Measurements from ENCODE around the gene SETD6.

The SETD6 gene, protein sequence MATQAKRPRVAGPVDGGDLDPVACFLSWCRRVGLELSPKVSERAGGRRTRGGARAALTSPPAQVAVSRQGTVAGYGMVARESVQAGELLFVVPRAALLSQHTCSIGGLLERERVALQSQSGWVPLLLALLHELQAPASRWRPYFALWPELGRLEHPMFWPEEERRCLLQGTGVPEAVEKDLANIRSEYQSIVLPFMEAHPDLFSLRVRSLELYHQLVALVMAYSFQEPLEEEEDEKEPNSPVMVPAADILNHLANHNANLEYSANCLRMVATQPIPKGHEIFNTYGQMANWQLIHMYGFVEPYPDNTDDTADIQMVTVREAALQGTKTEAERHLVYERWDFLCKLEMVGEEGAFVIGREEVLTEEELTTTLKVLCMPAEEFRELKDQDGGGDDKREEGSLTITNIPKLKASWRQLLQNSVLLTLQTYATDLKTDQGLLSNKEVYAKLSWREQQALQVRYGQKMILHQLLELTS

DNA sequence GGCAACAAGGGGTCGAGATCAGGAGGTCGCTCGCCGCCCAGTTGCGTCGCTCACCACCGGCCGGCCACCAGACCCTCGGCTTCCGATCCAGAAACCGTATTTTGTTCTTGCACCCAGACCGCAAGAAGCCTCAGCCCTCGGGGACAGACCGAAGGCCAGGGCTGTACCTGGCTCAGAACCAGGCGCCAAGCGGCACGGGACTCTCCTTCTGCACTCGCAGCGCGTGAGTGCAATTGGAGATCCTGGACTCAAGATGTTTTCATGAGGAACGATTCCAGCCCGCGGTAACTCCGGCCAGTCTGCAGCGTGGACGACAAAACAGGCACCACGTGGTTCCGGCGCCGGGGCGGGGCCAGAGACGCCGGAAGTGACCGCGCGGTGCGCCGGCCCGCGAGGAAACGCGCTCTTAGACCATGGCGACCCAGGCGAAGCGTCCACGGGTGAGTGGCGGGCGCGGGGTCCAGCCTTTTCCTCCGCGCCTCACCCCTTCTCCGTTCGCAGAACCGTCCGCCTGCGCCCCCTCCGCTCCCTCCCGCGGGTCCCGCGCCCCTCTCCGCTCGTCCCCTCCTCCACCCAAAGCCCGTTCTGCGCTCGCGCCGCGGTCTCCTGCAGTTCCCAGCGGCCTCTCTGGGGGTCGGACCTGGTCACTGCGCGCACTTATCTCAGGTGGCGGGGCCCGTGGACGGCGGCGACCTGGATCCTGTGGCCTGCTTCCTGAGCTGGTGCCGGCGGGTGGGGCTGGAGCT lies at the start of gene SETD6:
SETD6 (plus strand) TSS at position 393 of the 746 bp plus-strand sequence; CDS start at position 414, 21 bp downstream.
- Histone ChIP-seq H3K36me3 (ENCODE audit: control insufficient read depth in 2 of 2, insufficient read depth in 1 of 2, low read length in 2 of 2) (peaks cover 11 to 42% of the 10 kb centered on the region in 2 experiments), H3K4me3 (ENCODE audit: low read depth, low read length) (peak within 1 kb of the TSS; percentile 78), H3K9me3 (ENCODE audit: control insufficient read depth, insufficient read depth, low read depth, low read length) (no peaks in the 10 kb centered on the region), H3K4me1 (ENCODE audit: control insufficient read depth, insufficient read depth, low read length) (peaks cover 4% of the 10 kb centered on the region; the same call in 1 of the 2 replicates), H3K27ac (ENCODE audit: extremely low read depth, low read depth, low read length) (peak within 1 kb of the TSS; percentile 83)
- ChIA-PET POLR2A (interaction anchor here (0.6 kb wide), 2 partner anchors 57 to 137 kb away, joined by 3 to 4 read pairs; no protein-coding TSS in a partner anchor), CTCF (interaction anchor here (0.6 to 2.6 kb wide), 7 partner anchors 42 to 241 kb away, joined by 3 to 10 read pairs (median 4); no protein-coding TSS in a partner anchor)
- 0 out of 2 replicates have a peak, but pooled peaks have one; percentile 13 for TF ChIP-seq SCRT2 (tag by site-specific recombination; IDR thresholded peaks at IDR 0.05)
- peak; percentile 23; the same call in 1 of the 2 replicates for TF ChIP-seq BCL11A (tag by site-specific recombination; IDR thresholded peaks at IDR 0.05; ENCODE audit: low read depth)
- 0 out of 2 replicates have a peak, but pooled peaks have one; percentile 52 for TF ChIP-seq ZFP69B (tag by site-specific recombination; IDR thresholded peaks at IDR 0.05)
- peak; percentile 74 for TF ChIP-seq KLF16 (tag by site-specific recombination; IDR thresholded peaks at IDR 0.05)
- peak; percentile 90 for TF ChIP-seq ZNF600 (tag by site-specific recombination; IDR thresholded peaks at IDR 0.05)
- no peak for TF ChIP-seq ZNF404 (tag by site-specific recombination; IDR thresholded peaks at IDR 0.05)
- no peak for TF ChIP-seq ZNF302 (tag by site-specific recombination; IDR thresholded peaks at IDR 0.05; ENCODE audit: low read depth)
- TF ChIP-seq, protein P1, sequence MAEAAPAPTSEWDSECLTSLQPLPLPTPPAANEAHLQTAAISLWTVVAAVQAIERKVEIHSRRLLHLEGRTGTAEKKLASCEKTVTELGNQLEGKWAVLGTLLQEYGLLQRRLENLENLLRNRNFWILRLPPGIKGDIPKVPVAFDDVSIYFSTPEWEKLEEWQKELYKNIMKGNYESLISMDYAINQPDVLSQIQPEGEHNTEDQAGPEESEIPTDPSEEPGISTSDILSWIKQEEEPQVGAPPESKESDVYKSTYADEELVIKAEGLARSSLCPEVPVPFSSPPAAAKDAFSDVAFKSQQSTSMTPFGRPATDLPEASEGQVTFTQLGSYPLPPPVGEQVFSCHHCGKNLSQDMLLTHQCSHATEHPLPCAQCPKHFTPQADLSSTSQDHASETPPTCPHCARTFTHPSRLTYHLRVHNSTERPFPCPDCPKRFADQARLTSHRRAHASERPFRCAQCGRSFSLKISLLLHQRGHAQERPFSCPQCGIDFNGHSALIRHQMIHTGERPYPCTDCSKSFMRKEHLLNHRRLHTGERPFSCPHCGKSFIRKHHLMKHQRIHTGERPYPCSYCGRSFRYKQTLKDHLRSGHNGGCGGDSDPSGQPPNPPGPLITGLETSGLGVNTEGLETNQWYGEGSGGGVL (tag by site-specific recombination; IDR thresholded peaks at IDR 0.05) = peak; percentile 69
- TF ChIP-seq ZNF48 (tag by site-specific recombination; IDR thresholded peaks at IDR 0.05) = no peak
- TF ChIP-seq ZNF843 (tag by site-specific recombination; IDR thresholded peaks at IDR 0.05) = peak; percentile 50
- peak; percentile 77 for TF ChIP-seq SP2 (tag by site-specific recombination; IDR thresholded peaks at IDR 0.05)
- TF ChIP-seq, protein P2, sequence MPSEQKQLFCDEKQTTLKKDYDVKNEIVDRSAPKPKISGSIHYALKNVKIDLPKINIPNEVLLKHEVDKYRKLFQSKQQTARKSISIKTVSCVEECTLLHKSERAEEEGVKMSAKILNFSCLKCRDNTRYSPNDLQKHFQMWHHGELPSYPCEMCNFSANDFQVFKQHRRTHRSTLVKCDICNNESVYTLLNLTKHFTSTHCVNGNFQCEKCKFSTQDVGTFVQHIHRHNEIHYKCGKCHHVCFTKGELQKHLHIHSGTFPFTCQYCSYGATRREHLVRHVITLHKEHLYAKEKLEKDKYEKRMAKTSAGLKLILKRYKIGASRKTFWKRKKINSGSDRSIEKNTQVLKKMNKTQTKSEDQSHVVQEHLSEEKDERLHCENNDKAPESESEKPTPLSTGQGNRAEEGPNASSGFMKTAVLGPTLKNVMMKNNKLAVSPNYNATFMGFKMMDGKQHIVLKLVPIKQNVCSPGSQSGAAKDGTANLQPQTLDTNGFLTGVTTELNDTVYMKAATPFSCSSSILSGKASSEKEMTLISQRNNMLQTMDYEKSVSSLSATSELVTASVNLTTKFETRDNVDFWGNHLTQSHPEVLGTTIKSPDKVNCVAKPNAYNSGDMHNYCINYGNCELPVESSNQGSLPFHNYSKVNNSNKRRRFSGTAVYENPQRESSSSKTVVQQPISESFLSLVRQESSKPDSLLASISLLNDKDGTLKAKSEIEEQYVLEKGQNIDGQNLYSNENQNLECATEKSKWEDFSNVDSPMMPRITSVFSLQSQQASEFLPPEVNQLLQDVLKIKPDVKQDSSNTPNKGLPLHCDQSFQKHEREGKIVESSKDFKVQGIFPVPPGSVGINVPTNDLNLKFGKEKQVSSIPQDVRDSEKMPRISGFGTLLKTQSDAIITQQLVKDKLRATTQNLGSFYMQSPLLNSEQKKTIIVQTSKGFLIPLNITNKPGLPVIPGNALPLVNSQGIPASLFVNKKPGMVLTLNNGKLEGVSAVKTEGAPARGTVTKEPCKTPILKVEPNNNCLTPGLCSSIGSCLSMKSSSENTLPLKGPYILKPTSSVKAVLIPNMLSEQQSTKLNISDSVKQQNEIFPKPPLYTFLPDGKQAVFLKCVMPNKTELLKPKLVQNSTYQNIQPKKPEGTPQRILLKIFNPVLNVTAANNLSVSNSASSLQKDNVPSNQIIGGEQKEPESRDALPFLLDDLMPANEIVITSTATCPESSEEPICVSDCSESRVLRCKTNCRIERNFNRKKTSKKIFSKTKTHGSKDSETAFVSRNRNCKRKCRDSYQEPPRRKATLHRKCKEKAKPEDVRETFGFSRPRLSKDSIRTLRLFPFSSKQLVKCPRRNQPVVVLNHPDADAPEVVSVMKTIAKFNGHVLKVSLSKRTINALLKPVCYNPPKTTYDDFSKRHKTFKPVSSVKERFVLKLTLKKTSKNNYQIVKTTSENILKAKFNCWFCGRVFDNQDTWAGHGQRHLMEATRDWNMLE (tag by site-specific recombination; conservative IDR thresholded peaks at IDR 0.05; ENCODE audit: low read depth) = 0 out of 2 replicates have a peak, but pooled peaks have one; percentile 32
- TF ChIP-seq, protein P3, sequence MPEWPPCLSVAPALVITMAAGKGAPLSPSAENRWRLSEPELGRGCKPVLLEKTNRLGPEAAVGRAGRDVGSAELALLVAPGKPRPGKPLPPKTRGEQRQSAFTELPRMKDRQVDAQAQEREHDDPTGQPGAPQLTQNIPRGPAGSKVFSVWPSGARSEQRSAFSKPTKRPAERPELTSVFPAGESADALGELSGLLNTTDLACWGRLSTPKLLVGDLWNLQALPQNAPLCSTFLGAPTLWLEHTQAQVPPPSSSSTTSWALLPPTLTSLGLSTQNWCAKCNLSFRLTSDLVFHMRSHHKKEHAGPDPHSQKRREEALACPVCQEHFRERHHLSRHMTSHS (tag by site-specific recombination; IDR thresholded peaks at IDR 0.05) = no peak
- no peak for TF ChIP-seq ZNF391 (tag by site-specific recombination; IDR thresholded peaks at IDR 0.05; ENCODE audit: borderline replicate concordance, low read depth)
- no peak for TF ChIP-seq ZNF426 (tag by site-specific recombination; IDR thresholded peaks at IDR 0.05)
- TF ChIP-seq ZNF23 (tag by site-specific recombination; IDR thresholded peaks at IDR 0.05; ENCODE audit: borderline replicate concordance) = no peak
- no peak for TF ChIP-seq ZNF292 (tag by site-specific recombination; IDR thresholded peaks at IDR 0.05; ENCODE audit: borderline replicate concordance, low read depth)
- TF ChIP-seq ZNF747 (tag by site-specific recombination; IDR thresholded peaks at IDR 0.05) = no peak
- TF ChIP-seq ZBTB8A (tag by site-specific recombination; IDR thresholded peaks at IDR 0.05) = 0 out of 2 replicates have a peak, but pooled peaks have one; percentile 33
- TF ChIP-seq ZNF629 (tag by site-specific recombination; IDR thresholded peaks at IDR 0.05) = peak; percentile 58; the same call in 1 of the 2 replicates
- no peak for TF ChIP-seq TRIM28 (IDR thresholded peaks at IDR 0.05; ENCODE audit: borderline replicate concordance, low read length)
- TF ChIP-seq ZNF777 (tag by site-specific recombination; IDR thresholded peaks at IDR 0.05; ENCODE audit: borderline replicate concordance) = peak; percentile 58; the same call in 1 of the 2 replicates
- TF ChIP-seq, protein P4, sequence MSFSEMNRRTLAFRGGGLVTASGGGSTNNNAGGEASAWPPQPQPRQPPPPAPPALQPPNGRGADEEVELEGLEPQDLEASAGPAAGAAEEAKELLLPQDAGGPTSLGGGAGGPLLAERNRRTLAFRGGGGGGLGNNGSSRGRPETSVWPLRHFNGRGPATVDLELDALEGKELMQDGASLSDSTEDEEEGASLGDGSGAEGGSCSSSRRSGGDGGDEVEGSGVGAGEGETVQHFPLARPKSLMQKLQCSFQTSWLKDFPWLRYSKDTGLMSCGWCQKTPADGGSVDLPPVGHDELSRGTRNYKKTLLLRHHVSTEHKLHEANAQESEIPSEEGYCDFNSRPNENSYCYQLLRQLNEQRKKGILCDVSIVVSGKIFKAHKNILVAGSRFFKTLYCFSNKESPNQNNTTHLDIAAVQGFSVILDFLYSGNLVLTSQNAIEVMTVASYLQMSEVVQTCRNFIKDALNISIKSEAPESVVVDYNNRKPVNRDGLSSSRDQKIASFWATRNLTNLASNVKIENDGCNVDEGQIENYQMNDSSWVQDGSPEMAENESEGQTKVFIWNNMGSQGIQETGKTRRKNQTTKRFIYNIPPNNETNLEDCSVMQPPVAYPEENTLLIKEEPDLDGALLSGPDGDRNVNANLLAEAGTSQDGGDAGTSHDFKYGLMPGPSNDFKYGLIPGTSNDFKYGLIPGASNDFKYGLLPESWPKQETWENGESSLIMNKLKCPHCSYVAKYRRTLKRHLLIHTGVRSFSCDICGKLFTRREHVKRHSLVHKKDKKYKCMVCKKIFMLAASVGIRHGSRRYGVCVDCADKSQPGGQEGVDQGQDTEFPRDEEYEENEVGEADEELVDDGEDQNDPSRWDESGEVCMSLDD (tag by site-specific recombination; IDR thresholded peaks at IDR 0.05) = no peak
